ENCODE measurements around the gene AK1. TPM values are rescaled to one million over a fixed set of nuclear protein-coding genes. Genes with fewer than 3 reads are reported as not detected.

Gene AK1
- total and polyA plus RNA-seq, 9 of the 15 experiments (the other 6 are each of a cell fraction or from before 2014, with no cell fraction given) = 10.1 to 71.8 (median 39.0) TPM

DNA sequence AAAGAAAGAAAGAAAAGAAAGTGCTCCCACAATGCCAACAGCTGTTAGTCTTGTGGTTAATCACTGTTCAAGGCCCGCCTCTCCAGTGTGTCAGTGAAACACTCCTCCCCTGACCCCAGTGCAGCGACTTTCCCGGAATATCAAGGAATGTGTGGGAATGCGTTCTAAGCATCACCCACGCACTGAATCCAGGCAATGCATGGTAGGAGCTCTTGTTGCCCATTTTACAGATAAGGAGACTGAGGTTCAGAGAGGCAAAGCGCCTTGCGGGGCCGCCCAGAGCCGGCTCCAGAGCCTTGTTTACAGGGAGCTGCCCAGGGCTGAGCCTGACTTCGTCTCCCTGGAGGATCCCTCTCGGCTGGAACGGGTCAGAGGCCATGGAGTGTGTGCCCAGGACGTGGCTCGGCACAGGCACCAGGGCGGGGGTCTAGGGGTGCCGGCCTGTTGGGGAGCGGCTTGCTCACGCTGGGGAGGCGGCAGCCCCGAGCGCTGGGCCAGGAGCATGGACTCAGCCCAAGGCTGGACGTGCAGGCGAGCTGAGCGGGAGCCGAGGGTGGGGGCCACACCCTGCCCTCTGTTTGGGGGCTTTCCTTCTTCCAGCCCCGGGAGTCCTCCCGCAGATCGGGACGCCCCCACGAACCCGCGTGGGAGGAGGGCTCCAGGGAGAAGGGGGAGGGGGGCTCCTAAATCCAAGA lies 21.1 kb upstream of the AK1 start (continued):
- TF ChIP-seq EGR1 (conservative IDR thresholded peaks at IDR 0.05) (peak; percentile 86), MAFF (IDR thresholded peaks at IDR 0.05; ENCODE audit: low read length) (no peak), SMAD1 (IDR thresholded peaks at IDR 0.05; ENCODE audit: low read depth, low read length, partially characterized antibody) (peak; percentile 32), NCOA6 (IDR thresholded peaks at IDR 0.05) (no peak), ZC3H8 (IDR thresholded peaks at IDR 0.05) (no peak), OTX1 (CRISPR knock-in tag; IDR thresholded peaks at IDR 0.05) (no peak), NFATC3 (IDR thresholded peaks at IDR 0.05) (no peak), RBM15 (IDR thresholded peaks at IDR 0.05; ENCODE audit: insufficient read depth, low read length) (no peak), POLR3A (IDR thresholded peaks at IDR 0.05; ENCODE audit: borderline replicate concordance, extremely low read depth, insufficient read depth, insufficient read length) (no peak), ZNF347 (CRISPR knock-in tag; IDR thresholded peaks at IDR 0.05; ENCODE audit: low read depth) (no peak), MYC (IDR thresholded peaks at IDR 0.05; ENCODE audit: low read depth, low read length) (0 out of 2 replicates have a peak, but pooled peaks have one; percentile 10), MYC (CRISPR knock-in tag; IDR thresholded peaks at IDR 0.05; ENCODE audit: borderline replicate concordance, low read depth) (no peak), RBM39 (optimal IDR thresholded peaks at IDR 0.05; ENCODE audit: low read depth, low read length) (no peak), SMARCC2 (IDR thresholded peaks at IDR 0.05; ENCODE audit: low read depth) (no peak), PRDM10 (IDR thresholded peaks at IDR 0.05; ENCODE audit: partially characterized antibody) (no peak), XRCC4 (IDR thresholded peaks at IDR 0.05; ENCODE audit: extremely low read depth, insufficient read depth, insufficient read length) (no peak), ZNF41 (CRISPR knock-in tag; conservative IDR thresholded peaks at IDR 0.05) (no peak), EWSR1 (IDR thresholded peaks at IDR 0.05; ENCODE audit: borderline replicate concordance, low read depth, partially characterized antibody) (no peak), GATA2 (CRISPR knock-in tag; IDR thresholded peaks at IDR 0.05) (no peak), TCF15 (CRISPR knock-in tag; IDR thresholded peaks at IDR 0.05) (no peak)
- TF ChIP-seq, protein P1, sequence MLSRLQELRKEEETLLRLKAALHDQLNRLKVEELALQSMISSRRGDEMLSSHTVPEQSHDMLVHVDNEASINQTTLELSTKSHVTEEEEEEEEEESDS (CRISPR knock-in tag; IDR thresholded peaks at IDR 0.05) = no peak
- TF ChIP-seq, protein P2, sequence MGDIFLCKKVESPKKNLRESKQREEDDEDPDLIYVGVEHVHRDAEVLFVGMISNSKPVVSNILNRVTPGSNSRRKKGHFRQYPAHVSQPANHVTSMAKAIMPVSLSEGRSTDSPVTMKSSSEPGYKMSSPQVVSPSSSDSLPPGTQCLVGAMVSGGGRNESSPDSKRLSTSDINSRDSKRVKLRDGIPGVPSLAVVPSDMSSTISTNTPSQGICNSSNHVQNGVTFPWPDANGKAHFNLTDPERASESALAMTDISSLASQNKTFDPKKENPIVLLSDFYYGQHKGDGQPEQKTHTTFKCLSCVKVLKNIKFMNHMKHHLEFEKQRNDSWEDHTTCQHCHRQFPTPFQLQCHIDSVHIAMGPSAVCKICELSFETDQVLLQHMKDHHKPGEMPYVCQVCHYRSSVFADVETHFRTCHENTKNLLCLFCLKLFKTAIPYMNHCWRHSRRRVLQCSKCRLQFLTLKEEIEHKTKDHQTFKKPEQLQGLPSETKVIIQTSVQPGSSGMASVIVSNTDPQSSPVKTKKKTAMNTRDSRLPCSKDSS (IDR thresholded peaks at IDR 0.05; ENCODE audit: low read depth, partially characterized antibody) = no peak
